ENCODE data around the gene LAMA2.

- TF ChIP-seq CTCF (IDR thresholded peaks at IDR 0.05): no peak
- TF ChIP-seq POLR2AphosphoS5 (IDR thresholded peaks at IDR 0.05; ENCODE audit: low read depth, low read length): no peak
- no peak for TF ChIP-seq SIN3A (IDR thresholded peaks at IDR 0.05; ENCODE audit: borderline replicate concordance, insufficient read depth, low read depth, low read length)
- TF ChIP-seq TCF7L2 (IDR thresholded peaks at IDR 0.05; ENCODE audit: low read depth, low read length): no peak
- TF ChIP-seq, protein P1, sequence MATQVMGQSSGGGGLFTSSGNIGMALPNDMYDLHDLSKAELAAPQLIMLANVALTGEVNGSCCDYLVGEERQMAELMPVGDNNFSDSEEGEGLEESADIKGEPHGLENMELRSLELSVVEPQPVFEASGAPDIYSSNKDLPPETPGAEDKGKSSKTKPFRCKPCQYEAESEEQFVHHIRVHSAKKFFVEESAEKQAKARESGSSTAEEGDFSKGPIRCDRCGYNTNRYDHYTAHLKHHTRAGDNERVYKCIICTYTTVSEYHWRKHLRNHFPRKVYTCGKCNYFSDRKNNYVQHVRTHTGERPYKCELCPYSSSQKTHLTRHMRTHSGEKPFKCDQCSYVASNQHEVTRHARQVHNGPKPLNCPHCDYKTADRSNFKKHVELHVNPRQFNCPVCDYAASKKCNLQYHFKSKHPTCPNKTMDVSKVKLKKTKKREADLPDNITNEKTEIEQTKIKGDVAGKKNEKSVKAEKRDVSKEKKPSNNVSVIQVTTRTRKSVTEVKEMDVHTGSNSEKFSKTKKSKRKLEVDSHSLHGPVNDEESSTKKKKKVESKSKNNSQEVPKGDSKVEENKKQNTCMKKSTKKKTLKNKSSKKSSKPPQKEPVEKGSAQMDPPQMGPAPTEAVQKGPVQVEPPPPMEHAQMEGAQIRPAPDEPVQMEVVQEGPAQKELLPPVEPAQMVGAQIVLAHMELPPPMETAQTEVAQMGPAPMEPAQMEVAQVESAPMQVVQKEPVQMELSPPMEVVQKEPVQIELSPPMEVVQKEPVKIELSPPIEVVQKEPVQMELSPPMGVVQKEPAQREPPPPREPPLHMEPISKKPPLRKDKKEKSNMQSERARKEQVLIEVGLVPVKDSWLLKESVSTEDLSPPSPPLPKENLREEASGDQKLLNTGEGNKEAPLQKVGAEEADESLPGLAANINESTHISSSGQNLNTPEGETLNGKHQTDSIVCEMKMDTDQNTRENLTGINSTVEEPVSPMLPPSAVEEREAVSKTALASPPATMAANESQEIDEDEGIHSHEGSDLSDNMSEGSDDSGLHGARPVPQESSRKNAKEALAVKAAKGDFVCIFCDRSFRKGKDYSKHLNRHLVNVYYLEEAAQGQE (IDR thresholded peaks at IDR 0.05; ENCODE audit: insufficient read depth in 1 of 2, low read depth in 2 of 2, low read length in 1 of 2): no peak
These were observed 250.8 kb downstream of the LAMA2 start for GRCh38 chr6:129133770-129134192.
